ENCODE results near the gene OR2AG1. TPM values are rescaled to one million over a fixed set of nuclear protein-coding genes. Genes with fewer than 3 reads are reported as not detected.

Gene OR2AG1, protein sequence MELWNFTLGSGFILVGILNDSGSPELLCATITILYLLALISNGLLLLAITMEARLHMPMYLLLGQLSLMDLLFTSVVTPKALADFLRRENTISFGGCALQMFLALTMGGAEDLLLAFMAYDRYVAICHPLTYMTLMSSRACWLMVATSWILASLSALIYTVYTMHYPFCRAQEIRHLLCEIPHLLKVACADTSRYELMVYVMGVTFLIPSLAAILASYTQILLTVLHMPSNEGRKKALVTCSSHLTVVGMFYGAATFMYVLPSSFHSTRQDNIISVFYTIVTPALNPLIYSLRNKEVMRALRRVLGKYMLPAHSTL
- total RNA-seq, result not detected in 2 replicates

GRCh38 chr11:6782720-6783119, at the start of gene OR2AG1:
OR2AG1 (plus strand) TSS chr11:6783020; CDS start chr11:6785038, 2,018 bp downstream.

GRCh38 chr11:6771926-6772893, 10.6 kb upstream of the OR2AG1 start, which contains the start of gene OR2AG2:
OR2AG2 (minus strand) TSS chr11:6771976; CDS start chr11:6768957, 3,019 bp downstream.

DNA sequence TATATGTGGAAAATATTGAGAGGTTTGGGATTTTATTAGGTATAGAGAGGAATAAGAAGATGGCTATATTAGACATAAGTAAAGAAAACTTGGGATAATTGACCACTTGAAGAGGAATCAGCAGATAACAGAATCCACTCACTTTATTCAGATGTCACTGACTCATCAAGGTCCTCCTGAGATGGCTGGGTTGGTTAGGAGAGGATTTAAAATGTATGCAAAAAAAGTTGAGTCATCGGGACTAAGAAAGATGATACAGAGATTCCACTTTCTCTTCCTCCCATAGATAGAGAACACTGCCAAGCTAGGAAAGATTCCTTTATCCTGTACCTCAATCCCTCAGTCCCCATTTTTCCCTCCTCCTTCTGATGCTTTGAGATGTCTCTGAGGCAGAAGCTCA, 16.6 kb downstream of the OR2AG1 start, which contains the start of gene OR6A2:
TSS of gene OR6A2 (minus strand) at position 288 of the 400 bp plus-strand sequence. CDS start 3,981 bp downstream, outside the sequence.

Other genes with a start within 250 kb of the OR2AG1 start
- 7.7 and 10.1 TPM in 2 replicates for gene RRP8, start 179.4 kb upstream of the OR2AG1 start, total RNA-seq
- 144 and 175 TPM in 2 replicates for gene ILK, start 179.2 kb upstream of the OR2AG1 start, total RNA-seq
- 80.7 and 97.0 TPM in 2 replicates for gene TAF10, start 170.8 kb upstream of the OR2AG1 start, total RNA-seq
- 42.2 and 101 TPM in 2 replicates for gene TPP1, start 163.6 kb upstream of the OR2AG1 start, total RNA-seq
- gene DCHS1, start 127.2 kb upstream of the OR2AG1 start, total RNA-seq, result 2.0 and 5.2 TPM in 2 replicates
- 54.6 and 61.5 TPM in 2 replicates for gene MRPL17, start 99.7 kb upstream of the OR2AG1 start, total RNA-seq
- gene OR2AG2, start 11.0 kb upstream of the OR2AG1 start, total RNA-seq, result under 0.01 TPM in 2 replicates
- 0.14 and 0.37 TPM in 2 replicates for gene OR6A2, start 16.7 kb downstream of the OR2AG1 start, total RNA-seq
- gene OR10A5, start 62.7 kb downstream of the OR2AG1 start, total RNA-seq, result not detected in 2 replicates
- gene OR10A2, start 80.0 kb downstream of the OR2AG1 start, total RNA-seq, result not detected in 2 replicates
- gene OR10A4, start 93.6 kb downstream of the OR2AG1 start, total RNA-seq, result not detected in 2 replicates
- 0.14 and 0.18 TPM in 2 replicates for gene OR2D2, start 109.5 kb downstream of the OR2AG1 start, total RNA-seq
- not detected in 2 replicates for gene OR2D3, start 138.0 kb downstream of the OR2AG1 start, total RNA-seq
- gene ZNF215, start 143.4 kb downstream of the OR2AG1 start, total RNA-seq, result 3.1 and 4.3 TPM in 2 replicates
- 6.7 and 6.8 TPM in 2 replicates for gene ZNF214, start 237.3 kb downstream of the OR2AG1 start, total RNA-seq
- 0.09 and 0.14 TPM in 2 replicates for gene NLRP14, start 237.5 kb downstream of the OR2AG1 start, total RNA-seq

Data from smooth muscle cell of bladder (primary cell).